ENCODE measurements around the gene CYP46A1. TPM values are rescaled to one million over a fixed set of nuclear protein-coding genes. Genes with fewer than 3 reads are reported as not detected.
A peak's percentile ranks its signal among the peaks of the same experiment; 100 is the strongest.

CYP46A1 gene
- total RNA-seq, 2 experiments from 2014 or later = 0.11 to 0.22 TPM

DNA sequence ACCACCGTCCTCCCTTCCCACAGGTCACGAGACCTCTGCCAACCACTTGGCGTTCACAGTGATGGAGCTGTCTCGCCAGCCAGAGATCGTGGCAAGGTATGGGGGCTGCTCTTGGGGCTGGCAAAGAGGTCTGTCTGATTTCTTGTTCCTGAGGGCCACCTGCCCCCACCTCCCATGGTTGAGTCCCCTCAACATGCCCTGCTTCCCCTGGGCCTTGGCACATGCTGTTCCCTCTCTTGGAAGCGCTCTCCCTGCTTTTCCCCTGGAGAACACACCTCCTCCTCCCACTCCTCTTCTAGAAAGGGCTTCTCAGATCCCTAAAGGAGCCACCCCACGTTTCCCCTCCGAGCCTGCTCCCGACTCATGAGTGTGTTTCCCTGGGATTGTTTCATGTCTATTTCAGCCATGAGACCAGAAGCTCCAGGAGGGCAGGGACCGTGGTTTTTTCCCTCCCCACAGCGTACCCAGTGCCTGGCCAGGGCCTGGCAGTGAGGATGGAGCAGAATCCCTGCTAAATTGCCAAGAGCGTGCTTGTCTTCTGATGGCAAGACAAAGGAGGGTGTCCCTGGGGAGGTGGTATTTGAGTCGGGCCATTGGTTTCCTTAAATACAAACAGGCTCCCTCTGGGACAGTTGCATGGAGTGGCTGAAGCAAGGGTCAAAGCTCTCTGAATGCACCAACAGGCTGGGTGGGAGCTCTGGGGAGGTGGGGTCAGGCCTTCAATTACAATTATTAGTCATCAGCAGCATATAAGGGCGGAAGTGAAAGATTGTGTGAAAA lies 34.1 kb downstream of the CYP46A1 start:
- no peaks in the 10 kb centered on the region for H3K9me3 Mint-ChIP-seq
- peaks cover 10% of the 10 kb centered on the region for H3K27me3 Mint-ChIP-seq
- Histone ChIP-seq H3K4me1 (ENCODE audit: insufficient read depth, low read length) (no peaks in the 10 kb centered on the region), H3K36me3 (ENCODE audit: insufficient read depth, low read length) (no peaks in the 10 kb centered on the region), H3K9me3 (ENCODE audit: control insufficient read depth in 1 of 2, insufficient read depth in 1 of 2, low read length in 2 of 2) (no peaks in the 10 kb centered on the region), H3K27me3 (ENCODE audit: control insufficient read depth in 1 of 2, insufficient read depth in 2 of 2, low read length in 2 of 2) (peaks cover 0 to 3% of the 10 kb centered on the region in 2 experiments), H3K27ac (ENCODE audit: low read depth in 1 of 2, low read length in 2 of 2) (no peak overlapping the region), H3K4me3 (ENCODE audit: low read length) (no peak overlapping the region)
- DNase-seq (peak in 1 of 14 experiments; percentile 10), ATAC-seq (ENCODE audit: poor library complexity) (no peak)
- intact Hi-C loops (cut with DNase I, micrococcal nuclease) = no loop called here
- no peaks in the 10 kb centered on the region for H3K36me3 Mint-ChIP-seq (ENCODE audit: low read depth)
- H3K4me1 Mint-ChIP-seq (ENCODE audit: low read depth) = no peaks in the 10 kb centered on the region
- POLR2A ChIA-PET = no interaction called here
- no peak for TF ChIP-seq CTCF (IDR thresholded peaks at IDR 0.05)
- CTCF ChIA-PET = interaction anchor here (1.1 kb wide), 1 partner anchor 12 kb away, joined by 3 read pairs; no protein-coding TSS in a partner anchor
- no peak overlapping the region for H3K4me3 Mint-ChIP-seq
- H3K27ac Mint-ChIP-seq = no peak overlapping the region

GRCh38 chr14:99718811-99719192 lies 34.7 kb downstream of the CYP46A1 start:
- ATAC-seq (ENCODE audit: poor library complexity) (no peak), DNase-seq (no peak)
- H3K36me3 ChIP-seq (ENCODE audit: insufficient read depth, low read length) = no peaks in the 10 kb centered on the region
- peaks cover 0 to 3% of the 10 kb centered on the region in 2 experiments for H3K27me3 ChIP-seq (ENCODE audit: control insufficient read depth in 1 of 2, insufficient read depth in 2 of 2, low read length in 2 of 2)
- H3K9me3 ChIP-seq (ENCODE audit: control insufficient read depth in 1 of 2, insufficient read depth in 1 of 2, low read length in 2 of 2) = no peaks in the 10 kb centered on the region
- no peak for TF ChIP-seq CTCF (IDR thresholded peaks at IDR 0.05)
- CTCF ChIA-PET = interaction anchor here (1.1 kb wide), 1 partner anchor 11 kb away, joined by 3 read pairs; no protein-coding TSS in a partner anchor
- H3K4me1 ChIP-seq (ENCODE audit: insufficient read depth, low read length) = no peaks in the 10 kb centered on the region
- intact Hi-C loops (cut with DNase I, micrococcal nuclease) = no loop called here
- Mint-ChIP-seq H3K9me3 (no peaks in the 10 kb centered on the region), H3K27ac (no peak overlapping the region), H3K4me1 (ENCODE audit: low read depth) (no peaks in the 10 kb centered on the region), H3K4me3 (no peak overlapping the region), H3K27me3 (peaks cover 9% of the 10 kb centered on the region), H3K36me3 (ENCODE audit: low read depth) (no peaks in the 10 kb centered on the region)
- POLR2A ChIA-PET = no interaction called here
- H3K4me3 ChIP-seq (ENCODE audit: low read length) = no peak overlapping the region
- H3K27ac ChIP-seq (ENCODE audit: low read depth in 1 of 2, low read length in 2 of 2) = no peak overlapping the region

- Histone ChIP-seq H3K27me3 (ENCODE audit: control insufficient read depth in 1 of 2, insufficient read depth in 2 of 2, low read length in 2 of 2) (peaks cover under 1 to 2% of the 10 kb centered on the region in 2 experiments), H3K36me3 (ENCODE audit: insufficient read depth, low read length) (no peaks in the 10 kb centered on the region), H3K27ac (ENCODE audit: low read depth in 1 of 2, low read length in 2 of 2) (no peak overlapping the region), H3K4me1 (ENCODE audit: insufficient read depth, low read length) (no peaks in the 10 kb centered on the region), H3K9me3 (ENCODE audit: control insufficient read depth in 1 of 2, insufficient read depth in 1 of 2, low read length in 2 of 2) (no peaks in the 10 kb centered on the region), H3K4me3 (ENCODE audit: low read length) (no peak overlapping the region)
- Mint-ChIP-seq H3K9me3 (no peaks in the 10 kb centered on the region), H3K27me3 (peaks cover 15% of the 10 kb centered on the region), H3K4me3 (no peak overlapping the region), H3K4me1 (ENCODE audit: low read depth) (no peaks in the 10 kb centered on the region), H3K36me3 (ENCODE audit: low read depth) (no peaks in the 10 kb centered on the region), H3K27ac (no peak overlapping the region)
- TF ChIP-seq CTCF (IDR thresholded peaks at IDR 0.05) = no peak
- intact Hi-C loops (cut with DNase I, micrococcal nuclease) = no loop called here
- ATAC-seq (ENCODE audit: poor library complexity) (no peak), DNase-seq (peak in 2 of 14 experiments; percentile 2 to 16)
- ChIA-PET POLR2A (no interaction called here), CTCF (interaction anchor here (1.4 kb wide), 1 partner anchor 9 kb away, joined by 3 read pairs; no protein-coding TSS in a partner anchor)
Observed at GRCh38 chr14:99720941-99721791, 37.1 kb downstream of the CYP46A1 start.

All from CD4-positive, alpha-beta T cell (primary cell).